SJSA1 (cell line): ENCODE measurements around the gene HSBP1. TPM values are rescaled to one million over a fixed set of nuclear protein-coding genes. Genes with fewer than 3 reads are reported as not detected.
A peak's percentile ranks its signal among the peaks of the same experiment; 100 is the strongest.

ENCODE experiments used
- DNase-seq, 2 experiments: peaks; one replicate each; pipeline ENCODE4 v3.0.0-alpha.2; 2015 to 2020; ENCODE audit warnings: low spot score in 2 of 2, low read depth in 1 of 2
- H3K27ac ChIP-seq: fragments of 250-450 bp; sonication (Bioruptor Pico); 2 replicates; pipeline ENCODE4 v1.5.1; 2020; ENCODE audit warnings: mild to moderate bottlenecking, moderate library complexity
- H3K27me3 ChIP-seq: fragments of 250-450 bp; sonication (Bioruptor Pico); replicated peaks from 2 replicates; pipeline ENCODE4 v1.5.1; 2020; ENCODE audit warnings: mild to moderate bottlenecking, moderate library complexity
- H3K36me3 ChIP-seq: fragments of 250-450 bp; sonication (Bioruptor Pico); 2 replicates; pipeline ENCODE4 v1.5.1; 2020; ENCODE audit warnings: mild to moderate bottlenecking
- H3K4me1 ChIP-seq: fragments of 250-450 bp; sonication (Bioruptor Pico); replicated peaks from 2 replicates; pipeline ENCODE4 v1.6.1; 2021; ENCODE audit warnings: mild to moderate bottlenecking
- H3K4me3 ChIP-seq: fragments of 250-450 bp; sonication (Bioruptor Pico); 2 replicates; pipeline ENCODE4 v1.5.1; 2020; ENCODE audit warnings: mild to moderate bottlenecking
- H3K9me3 ChIP-seq: fragments of 250-450 bp; sonication (Bioruptor Pico); replicated peaks from 2 replicates; pipeline ENCODE4 v1.5.1; 2020; ENCODE audit warnings: mild to moderate bottlenecking
- total RNA-seq: library from RNA; depleted of rRNA; stranded (reverse); fragments of >200 nt; shearing (Covaris generic); gene quantifications from 2 replicates; pipeline ENCODE4 v1.2.3, GENCODE V29; 2014; rRNA removed

HSBP1 gene
- total RNA-seq, 1 experiment from 2014 or later: 54.3 TPM

GRCh38 chr16:83854420-83854819 lies 46.6 kb downstream of the HSBP1 start:
- Histone ChIP-seq H3K27me3 (peaks cover 6% of the 10 kb centered on the region; the same call in 1 of the 2 replicates), H3K27ac (no peak overlapping the region), H3K4me1 (no peaks in the 10 kb centered on the region), H3K36me3 (no peaks in the 10 kb centered on the region), H3K4me3 (no peak overlapping the region), H3K9me3 (no peaks in the 10 kb centered on the region)
- DNase-seq: no peak

DNA sequence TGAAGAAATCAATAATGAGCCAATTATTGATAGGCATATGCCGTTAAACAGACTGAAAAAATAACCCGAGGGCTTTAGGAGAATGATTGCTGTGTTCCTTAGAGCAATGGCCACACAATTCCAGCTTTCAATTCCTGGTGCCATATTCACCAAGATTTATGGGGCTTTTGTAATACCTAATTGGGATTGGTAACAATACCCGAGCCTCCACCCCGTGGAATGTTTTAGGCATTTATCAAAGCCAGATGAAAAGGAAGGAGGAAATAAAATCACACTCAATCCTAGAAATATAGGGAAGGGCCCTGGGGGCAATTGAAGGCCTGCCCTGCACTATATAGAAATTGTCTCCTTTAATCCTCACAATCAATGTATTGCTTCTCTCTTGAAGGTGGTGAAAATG lies 49.0 kb downstream of the HSBP1 start:
- H3K27me3 ChIP-seq: peaks cover 18% of the 10 kb centered on the region
- no peak for DNase-seq
- no peaks in the 10 kb centered on the region for H3K4me1 ChIP-seq
- no peaks in the 10 kb centered on the region for H3K9me3 ChIP-seq
- H3K36me3 ChIP-seq: no peaks in the 10 kb centered on the region
- no peak overlapping the region for H3K4me3 ChIP-seq
- H3K27ac ChIP-seq: no peak overlapping the region

- H3K4me1 ChIP-seq: no peaks in the 10 kb centered on the region
- no peak overlapping the region for H3K4me3 ChIP-seq
- no peak for DNase-seq
- peaks cover 18% of the 10 kb centered on the region for H3K27me3 ChIP-seq
- H3K36me3 ChIP-seq: no peaks in the 10 kb centered on the region
- no peak overlapping the region for H3K27ac ChIP-seq
- H3K9me3 ChIP-seq: no peaks in the 10 kb centered on the region
Observed at GRCh38 chr16:83859265-83859664, 51.5 kb downstream of the HSBP1 start.

DNA sequence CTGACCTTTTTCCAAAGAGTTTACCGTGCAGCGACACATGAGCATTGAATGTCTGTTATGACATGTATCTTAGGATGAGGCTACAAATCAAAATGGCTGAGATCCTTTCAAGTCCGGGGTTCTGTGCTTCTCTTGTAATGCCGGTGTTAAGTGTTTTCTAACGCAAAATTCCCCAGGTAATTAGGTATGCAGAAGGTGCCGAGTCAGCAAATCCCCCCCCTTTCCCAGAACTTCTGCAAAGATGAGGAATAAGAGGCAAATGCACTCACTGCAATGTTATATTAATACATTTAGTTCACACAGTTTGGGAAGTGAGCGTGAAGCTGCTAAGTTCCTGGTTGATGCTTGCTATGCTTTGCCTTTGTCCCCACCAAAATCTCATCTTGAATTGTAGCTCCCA lies 54.9 kb downstream of the HSBP1 start:
- Histone ChIP-seq H3K9me3 (0 out of 2 replicates have a peak, but pooled peaks cover 3% of the 10 kb centered on the region), H3K27ac (no peak overlapping the region), H3K4me1 (no peaks in the 10 kb centered on the region), H3K4me3 (no peak overlapping the region), H3K27me3 (peaks cover 35% of the 10 kb centered on the region), H3K36me3 (no peaks in the 10 kb centered on the region)
- DNase-seq: no peak

- Histone ChIP-seq H3K9me3 (0 out of 2 replicates have a peak, but pooled peaks cover 3% of the 10 kb centered on the region), H3K27ac (no peak overlapping the region), H3K27me3 (peaks cover 35% of the 10 kb centered on the region)
Observed at GRCh38 chr16:83863682-83864081, 55.9 kb downstream of the HSBP1 start.

More at GRCh38 chr16:83863682-83864081, 55.9 kb downstream of the HSBP1 start:
- H3K4me1 ChIP-seq: no peaks in the 10 kb centered on the region
- H3K36me3 ChIP-seq: no peaks in the 10 kb centered on the region
- DNase-seq: peak in 1 of 2 experiments; percentile 19
- no peak overlapping the region for H3K4me3 ChIP-seq

Other genes starting within 250 kb of the HSBP1 start
- 2.2 and 2.8 TPM in 2 replicates for gene MLYCD, start 91.1 kb downstream of the HSBP1 start, total RNA-seq
- gene OSGIN1, start 145.3 kb downstream of the HSBP1 start, total RNA-seq: 1.7 and 6.4 TPM in 2 replicates
- not detected in 2 replicates for gene NECAB2, start 160.3 kb downstream of the HSBP1 start, total RNA-seq
- not detected in 2 replicates for gene SLC38A8, start 234.8 kb downstream of the HSBP1 start, total RNA-seq